ENCODE measurements around the gene KCNC3.

Gene KCNC3

DNA sequence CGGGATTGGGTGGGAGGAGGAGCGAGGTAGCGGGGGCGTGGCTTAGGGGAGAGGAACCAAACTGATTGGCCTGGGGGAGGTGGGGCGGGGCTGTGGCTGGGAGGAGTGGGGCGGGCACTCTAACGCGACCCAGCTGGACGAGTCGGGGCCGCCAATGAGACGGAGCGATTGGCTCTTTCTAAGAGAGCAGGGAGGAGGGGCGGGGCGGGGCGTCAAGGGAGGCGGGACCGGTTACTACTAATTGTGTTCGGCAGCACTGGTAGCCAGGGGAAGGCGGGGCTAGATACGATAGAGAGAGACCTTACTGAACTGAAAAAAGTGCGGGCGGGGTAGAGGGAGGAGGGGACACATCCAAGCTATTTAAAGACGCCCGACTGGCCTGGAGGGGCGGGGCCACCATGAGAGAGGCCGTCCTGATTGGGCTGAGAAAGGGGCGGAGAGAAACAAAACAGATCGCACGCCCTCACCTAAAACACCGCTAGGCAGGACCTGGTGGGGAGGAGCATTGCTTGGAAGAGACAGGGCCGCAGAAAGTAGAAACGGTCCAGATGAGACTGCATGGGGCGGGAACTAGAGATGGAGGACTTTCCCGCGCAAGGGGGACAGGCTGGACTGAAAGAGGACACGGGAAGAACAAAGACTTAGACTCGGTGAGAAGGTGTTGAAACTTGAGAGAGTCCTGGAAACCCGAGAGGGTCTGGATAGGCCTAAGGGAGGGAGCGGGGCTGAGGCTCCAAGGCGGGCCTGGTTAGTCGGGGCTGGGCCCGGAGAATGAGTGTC, at the start of gene KCNC3:
Gene KCNC3 (minus strand): TSS at position 232 of the 780 bp plus-strand sequence. CDS start 295 bp downstream, outside the sequence.
- DNase-seq: peak; percentile 98 to 100 (median 100)
- intact Hi-C loops (cut with DNase I): loop anchor here (5.0 kb wide), 1 partner anchor 127 kb away; the partner anchor contains the start of gene MYH14

DNA sequence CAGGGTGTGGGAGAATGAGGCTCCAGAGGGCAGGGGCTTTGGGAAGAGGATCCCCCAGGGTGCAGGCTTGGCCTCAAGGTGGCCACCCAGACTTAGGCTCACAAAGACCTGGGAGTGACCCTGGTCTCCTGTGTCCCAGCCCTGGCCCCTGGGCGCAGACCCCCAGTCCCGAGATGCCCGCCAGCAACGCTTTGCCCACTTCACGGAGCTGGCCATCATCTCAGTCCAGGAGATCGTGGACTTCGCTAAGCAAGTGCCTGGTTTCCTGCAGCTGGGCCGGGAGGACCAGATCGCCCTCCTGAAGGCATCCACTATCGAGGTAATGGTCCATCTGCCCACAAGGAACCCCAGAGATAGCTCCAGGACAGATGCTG, 49.7 kb upstream of the KCNC3 start:
- DNase-seq: no peak
- intact Hi-C loops (cut with DNase I): no loop called here

DNA sequence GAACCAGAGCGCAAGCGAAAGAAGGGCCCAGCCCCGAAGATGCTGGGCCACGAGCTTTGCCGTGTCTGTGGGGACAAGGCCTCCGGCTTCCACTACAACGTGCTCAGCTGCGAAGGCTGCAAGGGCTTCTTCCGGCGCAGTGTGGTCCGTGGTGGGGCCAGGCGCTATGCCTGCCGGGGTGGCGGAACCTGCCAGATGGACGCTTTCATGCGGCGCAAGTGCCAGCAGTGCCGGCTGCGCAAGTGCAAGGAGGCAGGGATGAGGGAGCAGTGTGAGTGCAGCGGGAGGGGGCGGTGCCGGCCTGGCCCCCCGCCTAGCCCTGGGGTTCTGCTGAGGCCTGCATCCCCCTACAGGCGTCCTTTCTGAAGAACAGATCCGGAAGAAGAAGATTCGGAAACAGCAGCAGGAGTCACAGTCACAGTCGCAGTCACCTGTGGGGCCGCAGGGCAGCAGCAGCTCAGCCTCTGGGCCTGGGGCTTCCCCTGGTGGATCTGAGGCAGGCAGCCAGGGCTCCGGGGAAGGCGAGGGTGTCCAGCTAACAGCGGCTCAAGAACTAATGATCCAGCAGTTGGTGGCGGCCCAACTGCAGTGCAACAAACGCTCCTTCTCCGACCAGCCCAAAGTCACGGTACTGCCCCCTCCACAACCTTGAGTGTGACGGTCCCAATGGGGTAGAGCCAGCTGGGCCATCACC, 49.1 kb upstream of the KCNC3 start:
- intact Hi-C loops (cut with DNase I): no loop called here
- no peak for DNase-seq

DNA sequence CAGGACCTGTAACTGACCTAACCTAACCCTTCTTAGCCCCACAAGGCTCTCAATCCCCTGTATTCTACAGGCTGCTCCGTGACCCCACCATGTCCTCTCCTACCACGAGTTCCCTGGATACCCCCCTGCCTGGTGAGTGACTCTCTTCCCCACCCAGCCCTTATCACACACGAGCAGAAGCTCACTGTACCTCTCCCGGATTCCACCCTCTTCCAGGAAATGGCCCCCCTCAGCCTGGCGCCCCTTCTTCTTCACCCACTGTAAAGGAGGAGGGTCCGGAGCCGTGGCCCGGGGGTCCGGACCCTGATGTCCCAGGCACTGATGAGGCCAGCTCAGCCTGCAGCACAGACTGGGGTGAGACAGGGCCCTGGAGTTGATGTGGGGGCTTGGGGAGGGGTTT, 48.3 kb upstream of the KCNC3 start:
- intact Hi-C loops (cut with DNase I): no loop called here
- DNase-seq: no peak

DNA sequence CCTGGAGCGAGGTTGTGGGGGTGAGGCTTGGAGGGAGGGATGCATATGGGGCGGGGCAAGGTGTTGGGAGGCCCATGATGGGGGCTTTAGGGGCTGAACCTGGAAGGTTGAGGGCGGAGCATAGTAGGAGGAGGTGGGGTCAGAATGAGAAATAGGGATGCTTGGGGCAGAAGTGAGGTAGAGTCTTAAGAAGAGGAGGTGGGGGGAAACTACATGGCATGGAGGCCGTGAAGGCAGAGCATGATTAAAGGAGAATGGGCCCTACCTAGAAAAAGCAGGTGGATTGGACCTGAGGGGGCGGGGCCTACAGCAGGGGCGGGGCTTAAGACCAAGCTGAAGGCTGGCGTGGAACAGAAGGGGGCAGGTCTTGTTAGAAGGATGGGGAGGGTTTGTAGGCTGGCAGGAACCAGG, 47.9 kb upstream of the KCNC3 start:
- intact Hi-C loops (cut with DNase I): no loop called here
- DNase-seq: peak in 1 of 42 donors; percentile 47

DNA sequence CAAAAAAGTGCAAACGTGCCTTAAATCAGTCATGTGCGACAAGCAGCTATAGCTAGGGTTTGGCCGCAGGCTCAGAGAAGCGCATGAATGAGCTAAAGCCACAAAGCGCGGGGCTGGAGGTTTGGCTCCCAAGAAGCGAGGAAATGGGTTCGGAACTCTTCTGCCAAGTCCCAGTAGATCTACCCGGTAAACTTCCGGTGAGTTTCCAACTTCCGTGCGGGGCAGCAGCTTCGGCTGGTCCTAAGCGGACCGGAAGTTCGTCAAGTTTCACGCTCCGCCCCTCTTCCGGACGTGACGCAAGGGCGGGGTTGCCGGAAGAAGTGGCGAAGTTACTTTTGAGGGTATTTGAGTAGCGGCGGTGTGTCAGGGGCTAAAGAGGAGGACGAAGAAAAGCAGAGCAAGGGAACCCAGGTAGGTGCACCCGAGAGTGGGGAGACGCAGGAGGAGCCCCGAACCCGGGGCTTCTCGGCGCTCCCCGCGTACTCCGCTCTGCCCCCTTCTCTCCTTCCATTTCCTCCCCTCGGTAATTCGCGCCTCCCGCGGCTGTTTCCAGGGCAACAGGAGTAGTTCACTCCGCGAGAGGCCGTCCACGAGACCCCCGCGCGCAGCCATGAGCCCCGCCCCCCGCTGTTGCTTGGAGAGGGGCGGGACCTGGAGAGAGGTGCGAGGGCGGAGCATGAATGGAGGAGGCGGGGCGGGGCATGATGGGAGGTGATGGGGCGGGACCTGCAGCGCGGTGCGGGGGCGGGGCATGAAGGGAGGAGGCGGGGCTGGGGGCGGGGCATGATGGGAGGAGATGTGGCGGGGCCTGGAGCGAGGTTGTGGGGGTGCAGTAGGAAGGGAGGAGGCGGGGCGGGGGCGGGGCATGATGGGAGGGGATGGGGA, 47.2 kb upstream of the KCNC3 start, which contains the start of gene NR1H2:
Gene NR1H2 (plus strand): TSS at position 292 of the 885 bp plus-strand sequence. CDS start 1,149 bp downstream, outside the sequence.
- intact Hi-C loops (cut with DNase I): no loop called here

DNA sequence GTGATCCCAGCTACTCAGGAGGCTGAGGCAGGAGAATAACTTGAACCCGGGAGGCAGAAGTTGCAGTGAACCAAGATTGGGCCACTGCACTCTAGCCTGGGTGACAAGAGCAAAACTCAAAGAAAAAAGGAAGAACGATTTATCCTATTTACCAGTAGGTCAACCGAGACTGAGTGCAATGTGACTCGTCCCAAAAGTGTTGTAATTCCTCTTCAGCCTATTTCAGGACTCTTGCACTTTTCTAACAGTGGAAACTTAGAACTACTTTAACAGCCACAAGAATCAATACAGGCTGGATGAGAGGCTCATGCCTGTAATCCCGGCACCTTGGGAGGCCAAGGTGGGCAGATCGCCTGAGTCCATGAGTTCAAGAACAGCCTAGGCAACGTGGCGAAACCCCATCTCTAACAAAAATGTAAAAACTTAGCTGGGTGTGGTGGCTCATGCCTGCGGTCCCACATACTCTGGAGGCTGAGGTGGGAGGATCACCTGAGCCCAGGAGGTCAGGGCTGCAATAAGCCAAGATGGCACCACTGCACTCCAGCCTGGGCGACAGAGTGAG, 42.8 kb upstream of the KCNC3 start:
- DNase-seq: no peak
- intact Hi-C loops (cut with DNase I): no loop called here

More for the DNA sequence above, 47.2 kb upstream of the KCNC3 start, which contains the start of gene NR1H2:
- peak; percentile 90 to 99 (median 96) for DNase-seq

DNA sequence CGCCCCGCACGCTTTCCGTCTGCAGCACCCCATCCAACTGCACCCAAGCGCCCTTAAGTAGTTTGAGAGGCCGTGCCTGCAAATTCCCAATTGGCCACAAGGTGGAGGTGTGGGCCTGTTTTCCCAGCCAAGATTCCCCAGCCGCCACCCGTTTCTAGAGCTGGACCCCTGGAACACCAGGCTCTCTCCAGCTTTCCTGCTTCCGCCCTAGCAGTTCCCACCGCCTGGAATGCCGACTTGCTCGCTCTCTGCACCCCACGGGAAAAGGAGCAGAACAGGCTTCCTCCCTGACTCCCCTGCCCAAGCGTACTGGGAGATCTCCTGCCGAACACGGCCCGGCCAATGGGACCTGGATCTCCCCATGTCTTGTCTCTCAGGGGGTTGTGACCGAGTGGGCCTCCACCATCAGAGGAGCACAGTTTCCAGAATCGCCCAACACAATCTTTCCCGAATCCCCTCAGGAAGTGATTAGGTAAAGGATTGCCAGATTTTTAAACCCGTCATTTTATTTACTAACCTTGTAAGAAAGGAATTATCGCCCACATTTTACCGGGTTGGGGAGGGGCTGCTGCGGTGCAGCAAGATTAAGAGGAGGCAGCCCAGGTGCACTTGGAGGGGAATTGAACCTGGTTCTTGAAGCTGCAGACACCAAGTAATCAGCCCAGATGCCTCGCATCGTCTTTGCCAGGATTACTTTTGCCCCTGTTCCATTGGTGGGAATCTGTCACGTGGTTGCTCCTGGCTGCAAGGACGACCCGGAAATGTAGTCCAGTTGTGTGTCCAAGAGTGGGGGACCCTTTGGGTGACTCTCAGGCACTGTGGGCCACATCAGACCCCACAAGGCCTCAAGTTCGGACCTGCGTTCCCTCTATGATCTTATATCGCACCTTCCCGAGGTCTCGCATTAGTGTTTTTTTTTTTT, 39.7 kb upstream of the KCNC3 start:
- intact Hi-C loops (cut with DNase I): loop anchor here (5.0 kb wide), 1 partner anchor 413 kb away; no protein-coding TSS in a partner anchor
- peak; percentile 78 to 97 (median 92) for DNase-seq

DNA sequence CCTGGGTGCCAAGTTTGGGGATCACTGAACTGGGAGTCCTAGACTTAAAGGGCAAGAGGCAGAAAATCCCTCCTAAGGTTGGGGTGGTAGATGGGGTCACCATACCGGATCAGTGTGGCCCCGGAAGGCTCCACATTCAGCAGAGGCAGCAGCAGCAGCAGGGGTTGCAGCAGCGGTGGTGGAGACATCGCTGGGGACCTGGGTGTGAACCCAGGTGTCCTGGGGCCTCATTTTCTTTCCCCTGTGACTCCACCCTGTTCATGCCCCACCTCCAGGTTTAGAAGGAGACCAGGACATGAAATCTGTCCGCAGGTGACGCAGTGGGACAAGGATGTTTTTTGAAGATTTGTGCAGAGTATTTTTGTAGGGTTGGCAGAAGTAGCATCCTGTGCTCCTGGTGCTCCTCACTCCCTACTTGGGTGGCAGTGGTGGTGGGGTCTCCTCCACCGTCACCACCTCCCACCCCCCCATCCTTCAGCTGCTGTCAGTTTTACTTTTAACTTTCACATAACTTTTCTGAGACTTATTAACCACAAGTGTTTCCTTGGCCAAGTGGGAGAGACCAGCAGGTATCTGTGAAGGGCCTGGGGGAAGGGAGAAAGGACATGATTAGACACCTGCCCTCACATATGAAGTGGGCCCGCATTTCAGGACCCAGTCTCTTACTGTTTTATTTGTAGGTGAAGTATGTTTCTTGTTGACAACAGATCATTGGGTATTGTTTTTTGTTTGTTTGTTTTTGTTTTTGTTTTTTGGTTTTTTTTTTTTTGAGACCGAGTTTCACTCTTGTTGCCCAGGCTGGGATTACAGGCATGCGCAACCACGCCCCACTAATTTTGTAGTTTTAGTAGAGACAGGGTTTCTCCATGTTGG, 36.5 kb upstream of the KCNC3 start, which contains the start of gene NAPSA:
Gene NAPSA (minus strand): TSS at position 206 of the 873 bp plus-strand sequence. CDS start 18 bp downstream, at position 188.
- intact Hi-C loops (cut with DNase I): loop anchor here (5.0 kb wide), 1 partner anchor 417 kb away; no protein-coding TSS in a partner anchor

DNA sequence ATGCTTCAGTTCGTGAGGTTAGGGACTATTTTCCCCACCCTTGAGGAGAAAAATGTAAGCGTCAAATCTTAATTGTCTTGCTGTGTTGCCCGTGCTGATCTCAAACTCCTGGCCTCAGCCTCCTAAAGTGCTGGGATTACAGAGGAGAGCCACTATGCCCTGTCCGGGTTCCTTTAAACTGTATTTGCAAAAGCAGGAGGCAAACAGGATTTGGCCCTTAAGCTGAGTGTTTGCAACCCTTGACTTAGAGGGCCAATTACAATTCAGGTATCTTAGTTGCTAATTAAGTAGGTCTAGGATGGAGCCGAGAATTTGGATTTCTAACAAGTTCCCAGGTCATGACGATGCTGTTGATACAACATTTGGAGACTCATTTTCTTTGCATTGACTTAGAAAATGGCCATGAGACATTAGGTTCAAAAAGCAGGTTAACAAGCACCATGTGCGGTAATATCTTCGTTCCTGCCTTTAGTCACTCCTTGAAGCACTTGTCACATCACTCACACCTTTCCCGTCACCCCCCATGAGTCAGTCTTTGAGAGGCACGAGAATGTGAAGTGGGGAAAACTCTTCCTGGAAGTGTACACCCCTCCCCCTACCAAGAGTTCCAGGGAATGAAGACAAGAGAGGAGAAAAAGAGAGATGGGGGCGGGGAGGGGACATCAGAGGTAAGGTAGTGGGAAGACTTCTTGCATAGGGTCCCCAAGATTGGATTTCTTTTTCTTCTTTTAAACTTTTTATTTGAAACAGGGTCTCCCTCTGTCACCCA, 33.7 kb upstream of the KCNC3 start:
- intact Hi-C loops (cut with DNase I): no loop called here
- no peak for DNase-seq

More for the DNA sequence above, 36.5 kb upstream of the KCNC3 start, which contains the start of gene NAPSA:
- DNase-seq: no peak

DNA sequence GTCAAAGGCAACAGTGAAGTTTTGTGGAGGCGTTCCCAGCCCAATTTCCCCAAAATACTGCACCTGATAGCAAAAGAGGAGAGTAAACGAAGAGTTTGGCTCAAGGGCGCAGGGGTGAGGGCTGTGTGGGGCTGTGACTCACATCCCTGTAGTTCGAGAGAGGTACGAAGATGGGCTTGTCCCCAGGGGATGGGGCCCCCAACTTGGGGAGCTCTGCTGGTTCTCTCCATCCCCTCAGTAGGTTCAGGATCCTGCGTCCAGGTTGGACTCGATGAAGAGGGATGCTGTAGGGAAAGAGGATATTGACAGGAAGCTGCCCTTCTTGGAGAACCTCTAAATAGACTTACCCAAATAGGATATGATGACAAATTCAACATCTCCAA, 32.8 kb upstream of the KCNC3 start:
- no peak for DNase-seq
- intact Hi-C loops (cut with DNase I): no loop called here

DNA sequence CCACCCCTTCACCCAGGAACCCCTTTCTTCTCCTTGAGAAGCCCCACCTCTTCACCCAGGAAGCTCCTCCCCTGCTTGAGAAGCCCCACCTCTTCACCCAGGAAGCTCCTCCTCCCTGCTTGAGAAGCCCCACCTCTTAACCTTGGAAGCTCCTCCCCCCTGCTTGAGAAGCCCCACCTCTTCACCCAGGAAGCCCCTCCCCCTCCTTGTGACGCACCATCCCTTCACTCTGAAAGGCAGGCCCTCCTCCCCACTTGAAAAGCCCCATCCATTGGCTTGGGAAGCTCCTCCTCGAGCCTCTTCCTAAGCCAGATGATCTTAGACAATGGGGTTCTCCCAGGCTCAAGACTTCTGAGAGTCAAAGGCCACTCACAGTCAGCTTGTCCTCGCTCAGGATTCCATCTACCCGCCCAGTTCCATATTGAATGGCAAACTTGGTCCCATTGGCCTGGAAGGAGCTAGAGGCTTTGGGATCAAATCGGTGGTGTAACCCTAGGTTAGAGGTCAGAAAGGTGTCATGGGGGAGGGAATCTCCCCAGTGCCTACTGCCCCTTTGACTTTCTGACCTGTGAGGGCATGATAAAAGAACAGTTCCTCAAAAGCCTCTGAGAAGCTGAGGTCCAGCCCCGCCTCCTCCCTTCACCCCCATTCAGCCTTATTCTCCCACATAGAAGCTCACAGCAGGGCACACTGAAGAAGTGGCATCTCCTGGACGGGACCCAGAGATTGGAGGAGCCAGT, 32.3 kb upstream of the KCNC3 start:
- intact Hi-C loops (cut with DNase I): no loop called here
- DNase-seq: no peak

DNA sequence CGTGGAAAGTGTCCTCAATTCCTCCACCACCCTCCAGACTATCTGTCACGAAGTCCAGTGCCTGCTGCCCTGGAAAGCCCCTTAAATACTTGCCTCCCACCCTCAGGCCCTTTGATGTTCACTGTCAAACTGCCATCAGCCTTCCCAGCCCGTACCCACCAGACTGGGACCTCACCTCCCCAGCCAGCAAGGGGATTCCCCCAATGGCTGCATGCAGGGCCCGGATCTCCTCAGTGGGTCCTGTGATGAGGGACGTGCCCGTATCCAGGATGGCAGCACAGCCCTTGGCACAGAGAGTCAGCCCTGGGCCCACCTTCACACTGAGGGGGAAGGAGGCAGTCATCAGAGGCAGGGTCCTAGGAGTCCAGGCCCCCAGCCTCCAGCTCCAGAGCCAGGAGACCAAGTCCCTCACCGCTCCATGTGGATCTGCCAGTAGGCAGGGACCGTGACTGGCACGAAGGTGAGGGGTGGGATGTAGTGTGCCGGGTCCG, 30.2 kb upstream of the KCNC3 start:
- intact Hi-C loops (cut with DNase I): no loop called here
- DNase-seq: no peak

DNA sequence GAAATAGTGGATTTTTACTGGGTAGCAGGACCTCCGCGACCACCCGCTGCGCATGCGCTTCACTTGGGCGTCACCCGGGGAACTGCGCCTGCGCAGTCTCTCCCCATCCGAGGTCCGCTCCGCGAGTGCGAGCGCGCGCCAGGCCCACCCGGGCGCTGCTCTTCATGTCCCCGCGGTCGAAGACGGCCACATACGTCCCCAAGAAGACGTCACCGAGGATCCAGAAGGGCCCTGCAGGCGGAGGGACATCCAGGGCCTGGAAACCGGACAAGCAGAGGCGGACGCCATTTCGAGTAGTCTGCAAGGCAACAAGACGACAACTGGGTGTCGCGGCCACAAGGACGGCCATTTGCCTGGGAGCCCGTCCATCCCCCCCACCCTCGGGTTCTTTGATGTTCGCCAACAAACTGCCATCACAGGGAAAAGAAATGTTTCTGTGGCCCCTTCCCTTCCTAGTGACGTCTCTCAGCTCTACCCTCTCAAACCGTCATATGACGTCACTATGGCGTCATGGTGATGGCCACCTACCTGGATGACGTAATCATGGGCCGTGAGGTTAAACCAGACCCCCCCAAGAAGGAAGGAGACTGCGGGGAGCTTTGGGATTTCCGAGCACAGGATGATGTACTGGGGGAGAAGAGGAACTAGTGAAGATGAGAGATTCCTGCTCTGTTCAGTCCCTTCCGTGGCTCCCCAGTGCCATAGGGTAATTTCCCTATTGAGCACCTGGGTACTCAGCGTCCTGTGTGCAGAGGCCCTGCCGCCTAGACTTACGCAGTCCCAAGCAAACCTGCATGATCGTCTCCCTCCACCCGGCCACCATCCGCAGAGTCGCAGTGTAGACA, 29.5 kb upstream of the KCNC3 start:
- peak in 40 of 42 donors; percentile 30 to 87 (median 70) for DNase-seq
- intact Hi-C loops (cut with DNase I): no loop called here
